HG03378 (cell line): ENCODE data around the gene SUPT20H.
"Not testable (repeated sequence)": the region's sequence is repeated elsewhere in the genome, so short reads cannot be mapped to it uniquely, and the experiment has no call there.

ENCODE experiments used
- ATAC-seq: cut with Tn5 transposase; IDR thresholded peaks from one replicate; pipeline ENCODE4 v1.9.1; 2021; ENCODE audit warnings: mild to moderate bottlenecking, moderate library complexity; ENCODE audit not compliant: unreplicated experiment

The SUPT20H gene

DNA sequence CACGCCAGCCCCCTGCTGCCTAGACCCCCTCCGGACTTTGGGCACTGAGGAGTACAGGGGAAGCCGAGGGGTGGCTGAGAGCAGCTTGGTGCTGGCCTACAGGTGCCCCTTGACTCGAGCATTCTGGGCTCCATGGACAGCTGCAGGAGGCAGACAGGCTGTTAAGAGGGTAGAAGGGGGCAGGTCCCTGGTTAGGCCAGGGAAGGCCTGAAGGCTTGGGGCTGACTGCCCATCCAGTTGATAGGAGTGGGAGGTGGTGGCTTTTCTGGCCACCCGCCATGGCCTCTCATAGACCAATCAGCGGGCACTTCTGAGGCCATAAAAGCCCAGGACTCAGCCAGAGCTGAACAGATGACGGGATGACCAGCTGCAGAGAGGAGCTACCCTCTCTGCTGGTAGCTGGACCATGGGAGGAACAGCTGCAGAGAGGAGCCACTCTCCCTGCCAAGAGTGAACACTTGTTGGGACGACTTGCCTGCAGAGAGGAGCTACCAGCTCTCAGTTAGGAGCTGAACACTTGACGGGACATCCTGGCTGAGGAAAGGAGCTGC lies 10.7 kb upstream of the SUPT20H start:
- no peak for ATAC-seq

DNA sequence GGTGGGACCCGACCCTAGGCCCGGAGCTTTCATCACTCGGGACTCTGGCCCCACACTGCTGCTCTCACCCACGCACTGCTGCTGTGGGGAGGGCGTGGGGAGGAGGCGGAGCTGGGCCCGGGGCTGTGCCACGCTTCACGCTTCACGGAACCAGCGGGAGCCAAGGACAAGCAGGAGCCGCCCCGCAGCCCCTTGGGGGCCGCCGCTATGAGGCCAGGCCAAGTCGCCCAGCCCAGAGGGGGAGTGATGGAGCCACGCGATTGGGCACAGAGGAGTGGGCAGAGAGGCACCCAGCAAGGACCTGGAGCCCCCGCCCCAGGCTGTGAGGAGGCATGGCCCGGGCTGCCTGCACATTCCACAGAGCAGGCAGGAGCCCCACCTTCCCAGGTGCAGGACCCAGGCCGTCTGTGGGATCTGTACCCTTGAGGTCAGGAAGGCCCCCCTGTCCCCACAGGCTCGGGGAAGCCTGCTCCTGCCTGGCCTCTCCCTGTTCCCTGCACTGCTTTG lies 10.2 kb upstream of the SUPT20H start:
- ATAC-seq, result no peak

DNA sequence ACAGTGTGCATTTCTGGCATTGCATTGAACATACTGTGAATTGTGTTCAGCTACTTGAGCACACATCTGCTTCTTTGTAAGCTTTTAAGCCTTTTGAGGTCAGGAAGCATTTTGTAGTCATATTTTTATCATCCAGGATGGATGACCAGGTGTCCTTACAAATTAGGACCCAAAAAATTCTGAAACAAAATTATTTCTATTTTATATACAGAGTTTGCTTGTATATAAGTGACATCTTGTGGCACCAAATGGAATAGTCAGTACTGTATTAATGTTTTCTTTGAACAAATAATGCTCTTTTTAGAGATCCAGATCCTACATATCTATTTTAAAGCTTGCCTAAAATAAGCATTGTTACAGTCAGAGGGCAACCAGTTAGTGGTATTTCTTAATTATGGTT lies 9.5 kb upstream of the SUPT20H start:
- ATAC-seq, result no peak

GRCh38 chr13:37067874-37068273 lies 8.4 kb upstream of the SUPT20H start:
- peak; percentile 46 for ATAC-seq

GRCh38 chr13:37065890-37066526 lies 6.5 kb upstream of the SUPT20H start:
- no peak for ATAC-seq

GRCh38 chr13:37059848-37060192 lies 332 bp upstream of the SUPT20H start:
- peak; percentile 32 for ATAC-seq

GRCh38 chr13:37056228-37056627 lies 3.3 kb downstream of the SUPT20H start:
- ATAC-seq, result not testable (repeated sequence)

DNA sequence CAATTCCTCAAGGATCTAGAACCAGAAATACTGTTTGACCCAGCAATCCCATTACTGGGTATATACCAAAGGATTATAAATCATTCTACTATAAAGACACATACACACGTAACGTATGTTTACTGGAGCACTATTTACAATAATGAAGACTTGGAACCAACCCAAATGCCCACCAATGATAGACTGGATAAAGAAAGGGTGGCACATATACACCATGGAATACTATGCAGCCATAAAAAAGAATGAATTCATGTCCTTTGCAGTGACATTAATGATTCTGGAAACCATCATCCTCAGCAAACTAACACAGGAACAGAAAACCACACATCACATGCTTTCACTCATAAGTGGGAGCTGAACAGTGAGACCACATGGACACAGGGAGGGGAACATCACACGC lies 6.4 kb downstream of the SUPT20H start:
- ATAC-seq, result not testable (repeated sequence)

DNA sequence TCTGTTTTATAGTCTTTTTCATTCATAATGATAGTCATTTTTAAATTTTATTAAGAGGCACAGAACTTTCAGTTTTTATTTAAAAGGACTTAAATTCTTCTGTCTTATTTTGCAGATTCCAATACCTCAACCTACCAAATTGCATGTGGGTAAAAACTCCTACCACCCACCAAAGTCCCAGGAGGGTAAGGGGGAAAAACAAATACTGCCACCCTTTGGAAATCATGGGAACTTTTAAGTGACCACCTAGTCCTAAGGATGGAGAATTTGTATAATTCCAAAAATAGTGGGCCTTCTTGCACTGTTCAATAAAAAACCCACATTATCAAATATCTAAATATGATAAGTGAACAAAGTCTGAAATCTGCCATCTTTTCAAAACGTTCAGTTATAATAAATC lies 9.7 kb downstream of the SUPT20H start:
- ATAC-seq, result no peak

GRCh38 chr13:37047846-37048245 lies 11.6 kb downstream of the SUPT20H start:
- no peak for ATAC-seq

DNA sequence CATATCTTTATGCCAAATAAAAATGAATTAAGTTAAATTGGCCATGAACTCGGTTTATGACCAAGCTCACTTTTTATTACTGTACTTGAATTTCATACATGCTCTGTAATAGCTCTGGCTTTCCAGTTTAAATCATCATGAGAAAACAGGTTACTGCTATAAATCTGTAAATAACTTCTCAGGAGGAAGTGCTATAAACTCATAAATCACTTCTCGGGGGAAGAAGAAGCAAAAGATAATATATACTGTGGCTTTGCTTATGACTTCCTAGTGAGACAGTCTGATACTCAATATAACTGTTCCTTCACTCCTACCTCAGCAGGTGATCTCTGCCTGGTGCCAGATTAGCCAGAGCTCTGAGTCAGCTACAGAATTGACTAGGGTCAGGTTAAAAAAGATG lies 12.5 kb downstream of the SUPT20H start:
- no peak for ATAC-seq

- ATAC-seq, result no peak
Measured at GRCh38 chr13:37046062-37046461, 13.4 kb downstream of the SUPT20H start.

GRCh38 chr13:37040789-37041188 lies 18.7 kb downstream of the SUPT20H start:
- ATAC-seq, result no peak

GRCh38 chr13:37039896-37040295 lies 19.6 kb downstream of the SUPT20H start:
- ATAC-seq, result no peak

DNA sequence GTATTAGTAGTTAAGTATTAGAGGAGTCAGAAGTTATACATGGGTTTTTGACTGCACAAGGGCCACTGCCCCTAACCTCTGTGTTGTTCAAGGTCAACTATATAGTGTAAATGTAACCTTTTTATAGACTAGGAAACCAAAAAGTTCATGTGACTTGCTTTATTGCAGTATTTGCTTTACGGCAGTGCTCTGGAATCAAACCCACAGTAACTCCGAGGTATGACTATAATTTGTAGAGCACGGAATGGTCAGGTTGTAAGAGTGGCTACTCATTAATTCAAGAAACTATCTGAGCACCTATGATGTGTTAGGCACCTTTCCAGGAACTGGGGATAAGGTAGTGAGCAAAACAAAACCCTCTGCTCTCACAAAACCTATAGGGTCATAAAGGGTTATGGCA lies 22.2 kb downstream of the SUPT20H start:
- no peak for ATAC-seq

DNA sequence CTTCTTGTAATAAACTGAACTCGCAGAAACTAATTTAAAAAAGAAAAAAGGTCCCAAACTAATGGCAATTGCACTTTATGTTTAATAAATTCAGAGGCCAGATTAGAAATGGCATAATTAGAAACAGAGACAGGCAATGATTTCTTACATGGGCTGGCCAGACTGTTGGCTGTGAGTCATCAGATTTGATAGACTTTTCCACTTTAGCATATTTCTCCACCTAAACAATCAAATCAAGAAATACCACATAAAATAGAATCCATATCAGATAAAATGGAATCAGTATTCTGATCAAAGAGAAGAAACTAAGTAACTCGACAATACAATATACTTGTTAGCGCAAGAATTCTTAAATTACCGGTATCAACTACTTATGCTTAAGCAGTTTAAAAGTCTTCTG lies 29.9 kb downstream of the SUPT20H start:
- ATAC-seq, result no peak

DNA sequence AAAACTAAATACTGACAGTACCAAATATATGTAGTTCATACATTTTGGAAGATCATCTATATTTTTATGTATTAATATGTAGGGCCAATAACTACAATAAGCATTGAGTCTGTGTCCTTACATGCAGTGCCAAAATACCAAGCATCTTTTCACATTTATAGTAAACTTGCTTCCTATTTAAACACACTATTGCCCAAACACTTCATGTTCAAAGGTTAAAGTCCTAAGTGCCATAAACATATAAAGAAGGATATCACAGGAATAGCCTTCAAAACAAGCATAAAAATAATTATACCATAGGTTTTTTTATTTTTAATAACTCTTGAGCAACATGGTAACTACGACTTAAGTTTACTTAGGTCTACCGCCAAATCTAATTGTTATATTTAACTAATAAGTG lies 31.8 kb downstream of the SUPT20H start:
- ATAC-seq, result no peak

DNA sequence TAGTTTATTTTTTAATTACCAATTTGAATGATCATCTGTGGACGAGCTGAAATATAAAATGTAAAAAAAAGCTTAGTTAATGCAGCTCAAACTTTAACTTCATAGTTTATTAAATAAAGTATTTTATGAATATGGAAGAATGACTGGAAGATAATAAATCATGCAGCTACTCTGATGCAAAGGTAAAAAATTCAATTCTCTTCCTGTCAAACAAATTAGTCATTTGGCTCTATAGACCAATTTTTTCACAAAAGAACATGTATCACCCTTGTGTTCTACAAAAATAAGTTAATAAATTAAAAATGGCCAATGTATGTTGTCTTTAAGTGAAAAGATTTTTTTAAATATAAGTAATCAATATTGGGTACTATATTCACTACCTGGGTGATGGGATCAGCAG lies 32.7 kb downstream of the SUPT20H start:
- ATAC-seq, result no peak

DNA sequence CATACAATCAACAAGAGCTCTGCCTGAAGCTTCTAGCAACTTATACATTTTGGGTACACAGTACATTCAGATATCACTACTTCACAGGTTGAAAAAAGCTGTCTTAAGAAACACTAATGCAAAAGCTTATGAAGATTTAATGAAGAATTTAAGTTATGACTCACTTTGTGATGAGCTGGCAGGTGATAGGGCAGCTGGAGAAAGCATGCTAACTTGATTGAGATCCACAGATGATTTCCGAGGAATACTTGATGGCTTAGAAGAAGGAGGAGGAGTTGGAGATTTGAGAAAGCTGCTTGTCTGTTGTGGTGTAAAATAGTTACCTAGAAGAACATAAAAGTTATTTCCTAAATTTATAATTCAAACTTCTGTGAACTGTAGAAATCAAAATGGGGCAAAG lies 35.6 kb downstream of the SUPT20H start:
- no peak for ATAC-seq

- ATAC-seq, result no peak
Measured at GRCh38 chr13:37014609-37015008, 44.9 kb downstream of the SUPT20H start.

DNA sequence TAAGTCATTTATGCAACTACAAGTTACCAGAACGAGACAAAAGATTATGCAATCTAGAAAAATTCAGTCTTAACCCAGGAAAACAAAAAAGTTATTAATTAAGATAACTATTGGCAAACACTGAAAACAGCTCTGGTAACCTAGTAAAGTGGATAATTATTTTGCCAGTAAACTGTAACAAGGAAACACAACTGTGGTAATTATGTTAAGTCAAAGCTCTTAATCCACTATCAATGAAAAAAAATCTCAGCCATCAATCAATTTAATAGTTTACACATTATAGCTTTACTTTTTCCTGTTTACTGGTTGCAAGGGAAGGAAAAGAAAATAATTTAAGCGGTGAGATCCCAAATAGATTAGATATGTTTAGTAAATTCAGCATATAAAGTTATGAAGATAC lies 47.7 kb downstream of the SUPT20H start:
- no peak for ATAC-seq

DNA sequence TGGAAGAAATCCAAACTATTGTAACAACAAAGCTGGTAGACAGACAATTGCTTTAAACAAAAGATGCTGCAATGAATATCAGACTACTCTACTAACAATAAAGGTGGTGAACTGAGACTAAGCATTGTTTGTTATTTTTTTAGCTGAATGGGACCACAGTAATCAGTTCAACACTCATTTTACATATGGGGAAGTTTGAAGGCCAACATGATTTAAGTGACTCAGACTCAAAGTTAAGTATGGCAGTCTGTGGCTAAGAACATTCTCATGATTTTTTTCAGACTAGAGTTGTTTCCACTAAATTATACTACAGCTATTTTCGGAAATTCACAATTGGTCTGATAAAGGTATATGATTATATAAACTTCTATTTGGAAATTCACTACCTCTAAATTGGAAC lies 48.5 kb downstream of the SUPT20H start:
- ATAC-seq, result no peak

GRCh38 chr13:37010424-37010823 lies 49.1 kb downstream of the SUPT20H start:
- ATAC-seq, result no peak
